K562 (cell line): ENCODE results near the gene PRMT3. TPM values are rescaled to one million over a fixed set of nuclear protein-coding genes. Genes with fewer than 3 reads are reported as not detected.

Experiments
- ARID3A ChIP-seq: IDR thresholded peaks from 2 replicates; pipeline ENCODE4 v1.6.1; 2012; ENCODE audit warnings: low read depth, low read length, improper control_type of control experiment, borderline replicate concordance
- GABPB1 ChIP-seq: sonication (generic); formaldehyde crosslinking; IDR thresholded peaks from 2 replicates; pipeline ENCODE4 v1.8.0; 2022; ENCODE audit warnings: mild to moderate bottlenecking, missing genetic modification reagents
- HDAC6 ChIP-seq: IDR thresholded peaks from 2 replicates; pipeline ENCODE4 v1.6.1; 2012; ENCODE audit warnings: low read depth, mild to moderate bottlenecking, control low read depth, inconsistent platforms, low read length, moderate library complexity
- MEF2D ChIP-seq: conservative IDR thresholded peaks from 2 replicates; pipeline ENCODE4 v1.6.1; 2016; ENCODE audit warnings: low read depth, missing genetic modification characterization, missing compliant biosample characterization
- MXI1 ChIP-seq: IDR thresholded peaks from 2 replicates; pipeline ENCODE4 v1.6.1; 2011; ENCODE audit warnings: low read depth, mild to moderate bottlenecking, improper control_type of control experiment, low read length
- NR1H2 ChIP-seq: sonication (generic); formaldehyde crosslinking; IDR thresholded peaks from 2 replicates; pipeline ENCODE4 v1.4.0; 2020; ENCODE audit warnings: mild to moderate bottlenecking, missing genetic modification reagents
- PHF20 ChIP-seq: fragments of 450-650 bp; IDR thresholded peaks from 2 replicates; pipeline ENCODE4 v1.6.1; 2018; ENCODE audit not compliant: partially characterized antibody
- PHTF2 ChIP-seq: fragments of 250-450 bp; sonication (Bioruptor Pico); IDR thresholded peaks from 2 replicates; pipeline ENCODE4 v1.5.0; 2021; ENCODE audit warnings: mild to moderate bottlenecking
- PTBP1 ChIP-seq: fragments of 200-400 bp; formaldehyde crosslinking; IDR thresholded peaks from 2 replicates; pipeline ENCODE4 v1.6.1; 2017; ENCODE audit warnings: low read depth, low read length
- RAD21 ChIP-seq, 2 experiments: fragments of 250-450 bp in 1 of 2; fragments of 450-650 bp in 1 of 2; sonication (Bioruptor Pico) in 1 of 2; formaldehyde crosslinking in 1 of 2; IDR thresholded peaks in 1 of 2; conservative IDR thresholded peaks in 1 of 2; 2 replicates each; pipeline versions ENCODE4 v1.4.0 to v1.8.0; 2020 to 2022; ENCODE audit warnings: mild to moderate bottlenecking in 2 of 2, moderate library complexity in 1 of 2
- RBM25 ChIP-seq: fragments of 200-400 bp; formaldehyde crosslinking; IDR thresholded peaks from 2 replicates; pipeline ENCODE4 v1.6.1; 2018; ENCODE audit warnings: low read length, low read depth, moderate library complexity; ENCODE audit not compliant: severe bottlenecking
- RNF219 ChIP-seq: fragments of 250-450 bp; sonication (Bioruptor Pico); IDR thresholded peaks from 2 replicates; pipeline ENCODE4 v1.5.0; 2022; ENCODE audit warnings: mild to moderate bottlenecking
- SMAD4 ChIP-seq: fragments of 250-450 bp; sonication (Bioruptor Pico); conservative IDR thresholded peaks from 2 replicates; pipeline ENCODE4 v1.8.0; 2021; ENCODE audit warnings: inconsistent platforms, mild to moderate bottlenecking, moderate library complexity
- SUPT5H ChIP-seq: fragments of 450-650 bp; IDR thresholded peaks from 2 replicates; pipeline ENCODE4 v1.6.1; 2016
- TBP ChIP-seq: optimal IDR thresholded peaks from 2 replicates; pipeline ENCODE3; 2011; ENCODE audit warnings: low read depth, low read length, improper control_type of control experiment
- TCFL5 ChIP-seq: fragments of 250-450 bp; sonication (Bioruptor Pico); conservative IDR thresholded peaks from 2 replicates; pipeline ENCODE4 v1.6.1; 2021; ENCODE audit warnings: mild to moderate bottlenecking, moderate library complexity, matching md5 sums
- ZBED1 ChIP-seq: IDR thresholded peaks from 2 replicates; pipeline ENCODE4 v1.6.1; 2014
- ZBTB1 ChIP-seq: sonication (generic); formaldehyde crosslinking; IDR thresholded peaks from 2 replicates; pipeline ENCODE4 v1.8.1; 2023; ENCODE audit warnings: missing genetic modification reagents, low read depth, mild to moderate bottlenecking, borderline replicate concordance
- ZBTB49 ChIP-seq: sonication (generic); formaldehyde crosslinking; IDR thresholded peaks from 2 replicates; pipeline ENCODE4 v1.8.0; 2022; ENCODE audit warnings: missing genetic modification reagents, mild to moderate bottlenecking, borderline replicate concordance
- ZNF23 ChIP-seq: fragments of 250-450 bp; sonication (Bioruptor Pico); IDR thresholded peaks from 2 replicates; pipeline ENCODE4 v1.4.0; 2020; ENCODE audit warnings: mild to moderate bottlenecking
- polyA plus RNA-seq, 8 experiments: library from polyadenylated mRNA; depleted of rRNA in 4 of 8; stranded (reverse) in 5 of 8; unstranded in 3 of 8; fragments of >200 nt; fragmentation: Nextera tagmentation in 2 of 8; fragmentation: Illumina TruSeq in 1 of 8; extraction: Ambion mirVana in 2 of 8; extraction: Trizol in 1 of 8; gene quantifications; 2 replicates each; pipeline versions ENCODE4 v1.2.1 to v1.2.3, GENCODE V29; 2011 to 2014; ENCODE audit warnings: inconsistent platforms in 1 of 8, missing spikeins in 1 of 8
- total RNA-seq, 7 experiments: library from RNA; depleted of rRNA in 6 of 7; stranded (reverse); fragments of >200 nt in 6 of 7; fragmentation: Illumina TruSeq in 2 of 7; extraction: Trizol in 2 of 7; gene quantifications; 2 replicates each; pipeline versions ENCODE4 v1.2.1 to v1.2.3, GENCODE V29; 2011 to 2021; ENCODE audit warnings: low replicate concordance in 1 of 7
- TF ChIP-seq, protein P1 (sequence below): fragments of 450-650 bp; formaldehyde crosslinking; IDR thresholded peaks from 2 replicates; pipeline ENCODE4 v1.4.0; 2022; ENCODE audit warnings: missing genetic modification characterization

PRMT3 gene
- total and polyA plus RNA-seq, 9 of the 15 experiments (the other 6 are each of a cell fraction or from before 2014, with no cell fraction given), result 24.0 to 62.1 (median 44.7) TPM

DNA sequence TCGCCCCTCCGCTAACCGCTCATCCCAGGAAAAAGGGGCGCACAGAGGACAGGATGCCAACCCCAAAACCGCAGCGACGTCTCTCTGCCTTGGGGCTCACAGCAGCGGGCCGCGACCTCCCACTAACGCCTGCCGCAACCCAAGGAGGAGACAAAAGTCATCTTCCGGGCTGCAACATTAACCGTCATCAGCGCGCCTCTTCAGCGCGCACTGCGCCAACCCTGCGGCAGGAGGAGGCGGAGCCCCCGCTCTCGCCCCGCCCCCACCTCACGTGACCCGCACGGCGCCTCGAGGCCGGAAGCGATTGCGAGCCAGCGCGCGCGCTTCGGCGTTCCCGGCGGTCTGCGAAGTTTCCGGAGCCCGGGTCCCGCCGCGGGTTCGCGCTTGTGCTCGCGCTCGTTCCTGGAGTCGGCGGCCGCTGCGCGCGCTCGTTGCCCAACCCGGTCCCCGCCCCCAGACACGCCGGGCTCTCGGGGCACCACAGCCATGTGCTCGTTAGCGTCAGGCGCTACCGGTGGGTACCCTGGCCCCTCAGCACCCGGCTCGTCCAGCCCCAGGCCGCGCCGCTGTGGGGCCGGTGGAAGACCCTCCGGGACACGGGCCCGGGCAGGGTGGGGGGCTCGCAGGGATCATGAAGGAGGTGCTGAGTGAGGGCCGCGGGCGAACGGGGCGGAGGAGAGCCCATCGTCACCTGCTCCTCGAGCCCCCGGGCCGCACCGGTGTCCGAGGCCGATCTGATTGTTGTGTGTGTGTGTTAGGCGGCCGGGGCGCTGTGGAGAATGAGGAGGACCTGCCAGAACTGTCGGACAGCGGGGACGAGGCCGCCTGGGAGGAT, at the start of gene PRMT3 (continued):
- TF ChIP-seq ARID3A, result no peak
- no peak for TF ChIP-seq PTBP1
- peak; percentile 97 for TF ChIP-seq SMAD4 (CRISPR knock-in tag)
- TF ChIP-seq, protein P1, sequence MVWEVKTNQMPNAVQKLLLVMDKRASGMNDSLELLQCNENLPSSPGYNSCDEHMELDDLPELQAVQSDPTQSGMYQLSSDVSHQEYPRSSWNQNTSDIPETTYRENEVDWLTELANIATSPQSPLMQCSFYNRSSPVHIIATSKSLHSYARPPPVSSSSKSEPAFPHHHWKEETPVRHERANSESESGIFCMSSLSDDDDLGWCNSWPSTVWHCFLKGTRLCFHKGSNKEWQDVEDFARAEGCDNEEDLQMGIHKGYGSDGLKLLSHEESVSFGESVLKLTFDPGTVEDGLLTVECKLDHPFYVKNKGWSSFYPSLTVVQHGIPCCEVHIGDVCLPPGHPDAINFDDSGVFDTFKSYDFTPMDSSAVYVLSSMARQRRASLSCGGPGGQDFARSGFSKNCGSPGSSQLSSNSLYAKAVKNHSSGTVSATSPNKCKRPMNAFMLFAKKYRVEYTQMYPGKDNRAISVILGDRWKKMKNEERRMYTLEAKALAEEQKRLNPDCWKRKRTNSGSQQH, result peak; percentile 78; the same call in 1 of the 2 replicates
- peak; percentile 72 to 77 for TF ChIP-seq RAD21 (CRISPR knock-in tag; conservative IDR thresholded peaks at IDR 0.05 in 1 of 2, IDR thresholded peaks at IDR 0.05 in 1 of 2)
- TF ChIP-seq HDAC6, result no peak
- no peak for TF ChIP-seq ZNF23
- TF ChIP-seq MXI1, result peak; percentile 90
- TF ChIP-seq ZBED1, result peak; percentile 58; the same call in 1 of the 2 replicates
- no peak for TF ChIP-seq TCFL5 (CRISPR knock-in tag)
- peak; percentile 81 for TF ChIP-seq SUPT5H
- peak; percentile 99 for TF ChIP-seq PHF20
- TF ChIP-seq TBP, result peak; percentile 82
- TF ChIP-seq RBM25, result no peak
- peak; percentile 81; the same call in 1 of the 2 replicates for TF ChIP-seq GABPB1
- no peak; the same call in 1 of the 2 replicates for TF ChIP-seq ZBTB49 (CRISPR knock-in tag)
- TF ChIP-seq PHTF2 (CRISPR knock-in tag), result no peak
- no peak for TF ChIP-seq RNF219
- TF ChIP-seq ZBTB1 (CRISPR knock-in tag), result no peak
- TF ChIP-seq MEF2D (tag), result no peak
- no peak for TF ChIP-seq NR1H2 (CRISPR knock-in tag)
